HepG2 (cell line): Measurements from ENCODE around the gene CLTA. TPM values are rescaled to one million over a fixed set of nuclear protein-coding genes. Genes with fewer than 3 reads are reported as not detected.

Source experiments
- GFI1 ChIP-seq: sonication (generic); formaldehyde crosslinking; IDR thresholded peaks from 2 replicates; pipeline ENCODE4 v1.5.0; 2020; ENCODE audit warnings: missing genetic modification reagents, mild to moderate bottlenecking, borderline replicate concordance
- KDM4B ChIP-seq: sonication (generic); formaldehyde crosslinking; IDR thresholded peaks from 2 replicates; pipeline ENCODE4 v1.4.0; 2020; ENCODE audit warnings: missing genetic modification reagents
- KDM6A ChIP-seq: IDR thresholded peaks from 2 replicates; pipeline ENCODE4 v1.6.1; 2016; ENCODE audit warnings: low read depth
- NFYB ChIP-seq: sonication (generic); formaldehyde crosslinking; IDR thresholded peaks from 2 replicates; pipeline ENCODE4 v1.4.0; 2020; ENCODE audit warnings: missing genetic modification reagents
- POLR2G ChIP-seq: fragments of 200-400 bp; formaldehyde crosslinking; IDR thresholded peaks from 2 replicates; pipeline ENCODE4 v1.6.1; 2018; ENCODE audit warnings: mild to moderate bottlenecking, low read depth, low read length, moderate library complexity
- RAD51 ChIP-seq: fragments of 450-650 bp; IDR thresholded peaks from 2 replicates; pipeline ENCODE4 v1.6.1; 2016; ENCODE audit warnings: borderline replicate concordance
- SIX1 ChIP-seq: sonication (generic); formaldehyde crosslinking; IDR thresholded peaks from 2 replicates; pipeline ENCODE4 v1.4.0; 2020; ENCODE audit warnings: missing genetic modification reagents, borderline replicate concordance
- ZNF234 ChIP-seq: sonication (generic); formaldehyde crosslinking; conservative IDR thresholded peaks from 2 replicates; pipeline ENCODE4 v1.5.1; 2020; ENCODE audit warnings: mild to moderate bottlenecking, missing genetic modification reagents
- ZNF264 ChIP-seq: sonication (generic); formaldehyde crosslinking; IDR thresholded peaks from 2 replicates; pipeline ENCODE4 v1.4.0; 2020; ENCODE audit warnings: missing genetic modification reagents
- ZNF337 ChIP-seq: sonication (generic); formaldehyde crosslinking; IDR thresholded peaks from 2 replicates; pipeline ENCODE4 v1.5.1; 2020; ENCODE audit warnings: missing genetic modification reagents, low read depth, mild to moderate bottlenecking, borderline replicate concordance
- ZNF382 ChIP-seq: sonication (generic); formaldehyde crosslinking; IDR thresholded peaks from 2 replicates; pipeline ENCODE4 v1.5.0; 2020; ENCODE audit warnings: missing genetic modification reagents, mild to moderate bottlenecking, borderline replicate concordance
- ZNF563 ChIP-seq: sonication (generic); formaldehyde crosslinking; IDR thresholded peaks from 2 replicates; pipeline ENCODE4 v1.8.0; 2022; ENCODE audit warnings: mild to moderate bottlenecking, moderate library complexity, missing genetic modification reagents
- ZNF589 ChIP-seq: sonication (generic); formaldehyde crosslinking; conservative IDR thresholded peaks from 2 replicates; pipeline ENCODE4 v1.8.0; 2022; ENCODE audit warnings: mild to moderate bottlenecking, moderate library complexity, missing genetic modification reagents
- ZNF678 ChIP-seq: sonication (generic); formaldehyde crosslinking; IDR thresholded peaks from 2 replicates; pipeline ENCODE4 v1.4.0; 2020; ENCODE audit warnings: mild to moderate bottlenecking, missing genetic modification reagents
- ZNF720 ChIP-seq: sonication (generic); formaldehyde crosslinking; IDR thresholded peaks from 2 replicates; pipeline ENCODE4 v1.4.0; 2020; ENCODE audit warnings: missing genetic modification reagents
- ZNF841 ChIP-seq: sonication (generic); formaldehyde crosslinking; IDR thresholded peaks from 2 replicates; pipeline ENCODE4 v1.8.1; 2023; ENCODE audit warnings: missing genetic modification reagents, borderline replicate concordance
- polyA plus RNA-seq, 8 experiments: library from polyadenylated mRNA; depleted of rRNA in 3 of 8; stranded (reverse) in 7 of 8; unstranded in 1 of 8; fragments of >200 nt; fragmentation: Illumina TruSeq in 4 of 8; extraction: Trizol in 4 of 8; gene quantifications; 2 replicates each; pipeline versions ENCODE4 v1.2.1 to v1.2.3, GENCODE V29; 2011 to 2016; ENCODE audit warnings: low read depth in 4 of 8, missing spikeins in 1 of 8, mixed read lengths in 1 of 8; ENCODE audit not compliant: insufficient read depth in 1 of 8
- total RNA-seq, 5 experiments: library from RNA; depleted of rRNA; stranded (reverse); fragments of >200 nt; fragmentation: Illumina TruSeq; extraction: Trizol; gene quantifications; 2 replicates each; pipeline ENCODE4 v1.2.3, GENCODE V29; 2016; ENCODE audit warnings: low read depth in 1 of 5
- TF ChIP-seq, protein P1 (sequence below): sonication (generic); formaldehyde crosslinking; IDR thresholded peaks from 2 replicates; pipeline ENCODE4 v1.4.0; 2020; ENCODE audit warnings: missing genetic modification reagents
- TF ChIP-seq, protein P2 (sequence below): sonication (generic); formaldehyde crosslinking; IDR thresholded peaks from 2 replicates; pipeline ENCODE4 v1.4.0; 2020; ENCODE audit warnings: missing genetic modification reagents
- TF ChIP-seq, protein P3 (sequence below): sonication (generic); formaldehyde crosslinking; IDR thresholded peaks from 2 replicates; pipeline ENCODE4 v1.9.0; 2022; ENCODE audit warnings: missing genetic modification reagents, mild to moderate bottlenecking, borderline replicate concordance
- TF ChIP-seq, protein P4 (sequence below): IDR thresholded peaks from 2 replicates; pipeline ENCODE4 v1.6.1; 2016; ENCODE audit warnings: low read depth, control low read depth
- TF ChIP-seq, protein P5 (sequence below): IDR thresholded peaks from 2 replicates; pipeline ENCODE4 v1.6.1; 2012; ENCODE audit warnings: inconsistent platforms

Gene CLTA
- total and polyA plus RNA-seq, 2 of the 13 experiments (the other 11 are each of a cell fraction or from before 2014, with no cell fraction given): 143 to 222 TPM

DNA sequence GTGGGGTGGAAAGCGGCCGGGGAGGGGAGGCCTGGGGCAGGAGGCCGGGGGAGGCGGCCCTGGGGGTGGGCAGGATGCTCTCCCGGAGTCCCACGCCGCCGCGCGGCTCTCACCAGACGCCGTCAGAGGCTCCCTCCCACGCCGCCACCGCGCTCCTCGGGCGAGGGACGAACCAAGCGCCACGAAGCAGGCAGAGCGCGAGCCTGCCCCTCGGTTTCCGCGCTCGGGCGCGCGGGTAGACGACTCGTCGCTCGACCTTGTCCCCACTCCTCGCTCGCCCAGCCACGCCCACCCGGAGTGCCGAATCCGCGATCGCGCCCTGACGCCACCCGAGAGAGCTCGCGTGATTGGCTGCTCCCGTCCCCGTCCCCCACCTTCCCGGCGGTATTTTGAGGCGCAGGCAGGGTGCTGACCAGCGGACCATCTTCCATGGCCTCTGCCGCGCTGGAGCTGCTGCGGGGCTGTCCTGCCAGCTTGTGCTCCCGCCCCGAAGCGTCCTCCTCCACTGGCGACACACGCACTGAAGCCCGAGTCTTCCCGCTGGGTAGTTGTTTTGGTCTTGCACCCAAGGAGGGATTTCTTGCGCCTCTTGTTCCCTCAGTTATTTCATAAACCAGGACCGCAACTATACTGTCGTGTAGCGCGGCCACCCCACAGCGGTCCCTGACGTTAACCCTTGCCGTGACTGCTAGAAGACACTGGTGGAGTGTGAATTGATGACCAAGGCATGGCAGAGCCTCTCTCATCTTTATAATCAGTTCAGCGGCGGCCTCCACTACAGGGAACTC lies 67.7 kb downstream of the CLTA start, which contains the start of gene GNE (continued):
- TF ChIP-seq, protein P1, sequence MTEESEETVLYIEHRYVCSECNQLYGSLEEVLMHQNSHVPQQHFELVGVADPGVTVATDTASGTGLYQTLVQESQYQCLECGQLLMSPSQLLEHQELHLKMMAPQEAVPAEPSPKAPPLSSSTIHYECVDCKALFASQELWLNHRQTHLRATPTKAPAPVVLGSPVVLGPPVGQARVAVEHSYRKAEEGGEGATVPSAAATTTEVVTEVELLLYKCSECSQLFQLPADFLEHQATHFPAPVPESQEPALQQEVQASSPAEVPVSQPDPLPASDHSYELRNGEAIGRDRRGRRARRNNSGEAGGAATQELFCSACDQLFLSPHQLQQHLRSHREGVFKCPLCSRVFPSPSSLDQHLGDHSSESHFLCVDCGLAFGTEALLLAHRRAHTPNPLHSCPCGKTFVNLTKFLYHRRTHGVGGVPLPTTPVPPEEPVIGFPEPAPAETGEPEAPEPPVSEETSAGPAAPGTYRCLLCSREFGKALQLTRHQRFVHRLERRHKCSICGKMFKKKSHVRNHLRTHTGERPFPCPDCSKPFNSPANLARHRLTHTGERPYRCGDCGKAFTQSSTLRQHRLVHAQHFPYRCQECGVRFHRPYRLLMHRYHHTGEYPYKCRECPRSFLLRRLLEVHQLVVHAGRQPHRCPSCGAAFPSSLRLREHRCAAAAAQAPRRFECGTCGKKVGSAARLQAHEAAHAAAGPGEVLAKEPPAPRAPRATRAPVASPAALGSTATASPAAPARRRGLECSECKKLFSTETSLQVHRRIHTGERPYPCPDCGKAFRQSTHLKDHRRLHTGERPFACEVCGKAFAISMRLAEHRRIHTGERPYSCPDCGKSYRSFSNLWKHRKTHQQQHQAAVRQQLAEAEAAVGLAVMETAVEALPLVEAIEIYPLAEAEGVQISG (CRISPR knock-in tag): peak; percentile 86
- peak; percentile 81 for TF ChIP-seq NFYB (CRISPR knock-in tag)
- TF ChIP-seq, protein P2, sequence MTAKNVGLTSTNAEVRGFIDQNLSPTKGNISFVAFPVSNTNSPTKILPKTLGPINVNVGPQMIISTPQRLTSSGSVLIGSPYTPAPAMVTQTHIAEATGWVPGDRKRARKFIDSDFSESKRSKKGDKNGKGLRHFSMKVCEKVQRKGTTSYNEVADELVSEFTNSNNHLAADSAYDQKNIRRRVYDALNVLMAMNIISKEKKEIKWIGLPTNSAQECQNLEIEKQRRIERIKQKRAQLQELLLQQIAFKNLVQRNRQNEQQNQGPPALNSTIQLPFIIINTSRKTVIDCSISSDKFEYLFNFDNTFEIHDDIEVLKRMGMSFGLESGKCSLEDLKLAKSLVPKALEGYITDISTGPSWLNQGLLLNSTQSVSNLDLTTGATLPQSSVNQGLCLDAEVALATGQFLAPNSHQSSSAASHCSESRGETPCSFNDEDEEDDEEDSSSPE (CRISPR knock-in tag): peak; percentile 81
- TF ChIP-seq, protein P3, sequence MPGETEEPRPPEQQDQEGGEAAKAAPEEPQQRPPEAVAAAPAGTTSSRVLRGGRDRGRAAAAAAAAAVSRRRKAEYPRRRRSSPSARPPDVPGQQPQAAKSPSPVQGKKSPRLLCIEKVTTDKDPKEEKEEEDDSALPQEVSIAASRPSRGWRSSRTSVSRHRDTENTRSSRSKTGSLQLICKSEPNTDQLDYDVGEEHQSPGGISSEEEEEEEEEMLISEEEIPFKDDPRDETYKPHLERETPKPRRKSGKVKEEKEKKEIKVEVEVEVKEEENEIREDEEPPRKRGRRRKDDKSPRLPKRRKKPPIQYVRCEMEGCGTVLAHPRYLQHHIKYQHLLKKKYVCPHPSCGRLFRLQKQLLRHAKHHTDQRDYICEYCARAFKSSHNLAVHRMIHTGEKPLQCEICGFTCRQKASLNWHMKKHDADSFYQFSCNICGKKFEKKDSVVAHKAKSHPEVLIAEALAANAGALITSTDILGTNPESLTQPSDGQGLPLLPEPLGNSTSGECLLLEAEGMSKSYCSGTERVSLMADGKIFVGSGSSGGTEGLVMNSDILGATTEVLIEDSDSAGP (CRISPR knock-in tag): peak; percentile 88
- no peak for TF ChIP-seq ZNF678 (CRISPR knock-in tag)
- TF ChIP-seq, protein P4, sequence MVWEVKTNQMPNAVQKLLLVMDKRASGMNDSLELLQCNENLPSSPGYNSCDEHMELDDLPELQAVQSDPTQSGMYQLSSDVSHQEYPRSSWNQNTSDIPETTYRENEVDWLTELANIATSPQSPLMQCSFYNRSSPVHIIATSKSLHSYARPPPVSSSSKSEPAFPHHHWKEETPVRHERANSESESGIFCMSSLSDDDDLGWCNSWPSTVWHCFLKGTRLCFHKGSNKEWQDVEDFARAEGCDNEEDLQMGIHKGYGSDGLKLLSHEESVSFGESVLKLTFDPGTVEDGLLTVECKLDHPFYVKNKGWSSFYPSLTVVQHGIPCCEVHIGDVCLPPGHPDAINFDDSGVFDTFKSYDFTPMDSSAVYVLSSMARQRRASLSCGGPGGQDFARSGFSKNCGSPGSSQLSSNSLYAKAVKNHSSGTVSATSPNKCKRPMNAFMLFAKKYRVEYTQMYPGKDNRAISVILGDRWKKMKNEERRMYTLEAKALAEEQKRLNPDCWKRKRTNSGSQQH (CRISPR knock-in tag): peak; percentile 57
- peak; percentile 93 for TF ChIP-seq POLR2G
- TF ChIP-seq ZNF264 (CRISPR knock-in tag): peak; percentile 72
- no peak; the same call in 1 of the 2 replicates for TF ChIP-seq ZNF841
- no peak for TF ChIP-seq ZNF382
- 0 out of 2 replicates have a peak, but pooled peaks have one; percentile 12 for TF ChIP-seq KDM6A
- TF ChIP-seq SIX1 (CRISPR knock-in tag): no peak
- TF ChIP-seq ZNF589: 0 out of 2 replicates have a peak, but pooled peaks have one; percentile 74
- no peak for TF ChIP-seq RAD51
- TF ChIP-seq ZNF337 (CRISPR knock-in tag): no peak
- 0 out of 2 replicates have a peak, but pooled peaks have one; percentile 68 for TF ChIP-seq KDM4B (CRISPR knock-in tag)
- TF ChIP-seq, protein P5, sequence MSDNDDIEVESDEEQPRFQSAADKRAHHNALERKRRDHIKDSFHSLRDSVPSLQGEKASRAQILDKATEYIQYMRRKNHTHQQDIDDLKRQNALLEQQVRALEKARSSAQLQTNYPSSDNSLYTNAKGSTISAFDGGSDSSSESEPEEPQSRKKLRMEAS: peak; percentile 81
- peak; percentile 90 for TF ChIP-seq ZNF234 (CRISPR knock-in tag)
- TF ChIP-seq ZNF563 (CRISPR knock-in tag): peak; percentile 88
- no peak for TF ChIP-seq ZNF720 (CRISPR knock-in tag)
- TF ChIP-seq GFI1 (CRISPR knock-in tag): no peak
